Measurements from ENCODE around the gene ZC3H8.
A peak's percentile ranks its signal among the peaks of the same experiment; 100 is the strongest.
"Not testable (repeated sequence)": the region's sequence is repeated elsewhere in the genome, so short reads cannot be mapped to it uniquely, and the experiment has no call there.

ZC3H8 gene

GRCh38 chr2:112254466-112255240, at the start of gene ZC3H8:
Gene ZC3H8, minus strand, starts transcription at chr2:112255042. Its CDS starts 61 bp downstream, at chr2:112254981.
- peak; percentile 82 for DNase-seq

GRCh38 chr2:112304298-112304941, 49.6 kb upstream of the ZC3H8 start:
- DNase-seq, result no peak

- DNase-seq, result no peak
Observed at GRCh38 chr2:112301973-112302372, 47.1 kb upstream of the ZC3H8 start.

- no peak for DNase-seq
Observed at GRCh38 chr2:112301171-112301584, 46.3 kb upstream of the ZC3H8 start.

GRCh38 chr2:112296407-112296806, 41.6 kb upstream of the ZC3H8 start:
- DNase-seq, result no peak

- no peak for DNase-seq
Observed at GRCh38 chr2:112295407-112296078, 40.7 kb upstream of the ZC3H8 start.

- no peak for DNase-seq
Observed at GRCh38 chr2:112293636-112294401, 39.0 kb upstream of the ZC3H8 start.

GRCh38 chr2:112290648-112291047, 35.8 kb upstream of the ZC3H8 start:
- DNase-seq, result no peak

GRCh38 chr2:112290088-112290487, 35.2 kb upstream of the ZC3H8 start:
- DNase-seq, result no peak

- not testable (repeated sequence) for DNase-seq
Observed at GRCh38 chr2:112283535-112283934, 28.7 kb upstream of the ZC3H8 start.

- not testable (repeated sequence) for DNase-seq
Observed at GRCh38 chr2:112282066-112282465, 27.2 kb upstream of the ZC3H8 start.

GRCh38 chr2:112277596-112278220, 22.9 kb upstream of the ZC3H8 start:
- DNase-seq, result no peak

GRCh38 chr2:112276954-112277353, 22.1 kb upstream of the ZC3H8 start:
- DNase-seq, result no peak

GRCh38 chr2:112275887-112276773, 21.3 kb upstream of the ZC3H8 start:
- DNase-seq, result peak; percentile 63

GRCh38 chr2:112275311-112275886, 20.6 kb upstream of the ZC3H8 start, which contains the start of gene ZC3H6:
Gene ZC3H6, plus strand, starts transcription at chr2:112275597. Its CDS starts 398 bp downstream, at chr2:112275995.
- DNase-seq, result peak; percentile 94

- DNase-seq, result no peak
Observed at GRCh38 chr2:112273349-112273748, 18.5 kb upstream of the ZC3H8 start.

- no peak for DNase-seq
Observed at GRCh38 chr2:112272669-112273068, 17.8 kb upstream of the ZC3H8 start.

GRCh38 chr2:112268547-112268946, 13.7 kb upstream of the ZC3H8 start:
- DNase-seq, result no peak

GRCh38 chr2:112262876-112263275, 8.0 kb upstream of the ZC3H8 start:
- no peak for DNase-seq

- no peak for DNase-seq
Observed at GRCh38 chr2:112260295-112260625, 5.4 kb upstream of the ZC3H8 start.

All from NCI-H1092 treated with DMSO at 0.1 percent for 48 hours (cell line).